GM03348 (cell line): Measurements from ENCODE around the gene SH2D3A.
"Not testable (repeated sequence)": the region's sequence is repeated elsewhere in the genome, so short reads cannot be mapped to it uniquely, and the experiment has no call there.

Source experiments
- DNase-seq: peaks from one replicate; pipeline ENCODE4 v3.0.0; 2012; ENCODE audit warnings: low spot score

SH2D3A gene

GRCh38 chr19:6754653-6755463 is 12.4 kb downstream of the SH2D3A start:
- no peak for DNase-seq

- no peak for DNase-seq
Observed at GRCh38 chr19:6754136-6754535, 13.1 kb downstream of the SH2D3A start.

- peak; percentile 89 for DNase-seq
Observed at GRCh38 chr19:6753178-6754031, 13.8 kb downstream of the SH2D3A start.

GRCh38 chr19:6752256-6753177 is 14.7 kb downstream of the SH2D3A start:
- no peak for DNase-seq

- no peak for DNase-seq
Observed at GRCh38 chr19:6751189-6751588, 16.0 kb downstream of the SH2D3A start.

GRCh38 chr19:6750062-6750461 is 17.2 kb downstream of the SH2D3A start:
- DNase-seq = no peak

- not testable (repeated sequence) for DNase-seq
Observed at GRCh38 chr19:6748543-6748942, 18.7 kb downstream of the SH2D3A start.

GRCh38 chr19:6745965-6746364 is 21.3 kb downstream of the SH2D3A start:
- DNase-seq = no peak

GRCh38 chr19:6744381-6745301 is 22.6 kb downstream of the SH2D3A start:
- DNase-seq = peak; percentile 93

- no peak for DNase-seq
Observed at GRCh38 chr19:6743714-6744380, 23.4 kb downstream of the SH2D3A start.

- no peak for DNase-seq
Observed at GRCh38 chr19:6743066-6743465, 24.2 kb downstream of the SH2D3A start.

GRCh38 chr19:6740589-6741343 is 26.5 kb downstream of the SH2D3A start:
- peak; percentile 54 for DNase-seq

GRCh38 chr19:6739883-6740588 is 27.2 kb downstream of the SH2D3A start:
- peak; percentile 50 for DNase-seq

GRCh38 chr19:6739390-6739882 is 27.8 kb downstream of the SH2D3A start, which contains the start of gene TRIP10:
Gene TRIP10, plus strand, starts transcription at chr19:6739680. Its CDS starts 82 bp downstream, at chr19:6739762.
- peak; percentile 96 for DNase-seq

- DNase-seq = no peak
Observed at GRCh38 chr19:6738787-6739389, 28.3 kb downstream of the SH2D3A start.

GRCh38 chr19:6737873-6738786 is 29.1 kb downstream of the SH2D3A start:
- peak; percentile 69 for DNase-seq

GRCh38 chr19:6737284-6737872 is 29.9 kb downstream of the SH2D3A start, which contains the start of gene GPR108:
Gene GPR108, minus strand, starts transcription at chr19:6737580. Its CDS starts 4 bp downstream, at chr19:6737576.
- DNase-seq = peak; percentile 99
